Stimulated activated naive CD8-positive, alpha-beta T cell treated with anti-CD3 and anti-CD28 coated beads, Interleukin-15, amount 100 ng/mL, for 72 hours (primary cell): ENCODE results near the gene SBNO2.

Source experiments
- ATAC-seq: fragments of 150-1000 bp; cut with Tn5 transposase; 2 replicates; pipeline ENCODE4 v1.10.0; 2021; ENCODE audit warnings: mild to moderate bottlenecking, moderate library complexity
- DNase-seq, 2 donors: peaks; one replicate each; pipeline ENCODE4 v3.0.0; 2021 to 2022
- H3K27ac Mint-ChIP-seq, 2 donors: one replicate each; pipeline ENCODE4 v1.8.0; 2022; ENCODE audit warnings: mild to moderate bottlenecking in 2 of 2, mixed read lengths in 2 of 2, moderate library complexity in 2 of 2
- H3K27me3 Mint-ChIP-seq: one replicate; pipeline ENCODE4 v1.8.0; 2022; ENCODE audit warnings: mixed read lengths
- H3K4me1 Mint-ChIP-seq: one replicate; pipeline ENCODE4 v1.8.0; 2022; ENCODE audit warnings: mild to moderate bottlenecking, mixed read lengths
- H3K4me3 Mint-ChIP-seq, 2 donors: one replicate each; pipeline ENCODE4 v1.8.0; 2022; ENCODE audit warnings: mild to moderate bottlenecking in 2 of 2, mixed read lengths in 2 of 2, moderate library complexity in 1 of 2
- H3K9me3 Mint-ChIP-seq, 2 donors: one replicate each; pipeline ENCODE4 v1.8.0; 2022; ENCODE audit warnings: mixed read lengths in 2 of 2

Gene SBNO2

GRCh38 chr19:1164684-1165531, 9.2 kb downstream of the SBNO2 start:
- no peak for DNase-seq
- no peaks in the 10 kb centered on the region for H3K9me3 Mint-ChIP-seq
- H3K27ac Mint-ChIP-seq, result no peak overlapping the region
- H3K4me1 Mint-ChIP-seq, result peaks cover 26% of the 10 kb centered on the region
- ATAC-seq, result no peak
- H3K4me3 Mint-ChIP-seq, result no peak overlapping the region
- H3K27me3 Mint-ChIP-seq, result no peaks in the 10 kb centered on the region

- Mint-ChIP-seq H3K27ac (no peak overlapping the region), H3K9me3 (no peaks in the 10 kb centered on the region), H3K4me3 (no peak overlapping the region), H3K4me1 (peaks cover 18% of the 10 kb centered on the region), H3K27me3 (no peaks in the 10 kb centered on the region)
- no peak for DNase-seq
- no peak for ATAC-seq
These were observed 10.0 kb downstream of the SBNO2 start for GRCh38 chr19:1163934-1164683.

- DNase-seq, result no peak
- no peaks in the 10 kb centered on the region for H3K9me3 Mint-ChIP-seq
- no peak overlapping the region for H3K4me3 Mint-ChIP-seq
- H3K27me3 Mint-ChIP-seq, result no peaks in the 10 kb centered on the region
- peak; percentile 21 for ATAC-seq
- peaks cover 11% of the 10 kb centered on the region for H3K4me1 Mint-ChIP-seq
- peak overlapping the region in 1 of 2 donors; percentile 87 for H3K27ac Mint-ChIP-seq
These were observed 10.7 kb downstream of the SBNO2 start for GRCh38 chr19:1163283-1163933.

GRCh38 chr19:1162404-1163282, 11.4 kb downstream of the SBNO2 start:
- Mint-ChIP-seq H3K4me1 (peaks cover 7% of the 10 kb centered on the region), H3K27ac (peak overlapping the region in 1 of 2 donors; percentile 89), H3K27me3 (no peaks in the 10 kb centered on the region), H3K9me3 (no peaks in the 10 kb centered on the region), H3K4me3 (no peak overlapping the region)
- ATAC-seq (no peak), DNase-seq (no peak)

- Mint-ChIP-seq H3K9me3 (no peaks in the 10 kb centered on the region), H3K4me1 (peaks cover 7% of the 10 kb centered on the region), H3K27ac (peak overlapping the region in 1 of 2 donors; percentile 69), H3K4me3 (no peak overlapping the region), H3K27me3 (no peaks in the 10 kb centered on the region)
- DNase-seq, result no peak
- no peak for ATAC-seq
These were observed 12.4 kb downstream of the SBNO2 start for GRCh38 chr19:1161716-1162115.

GRCh38 chr19:1159864-1160595, 14.0 kb downstream of the SBNO2 start:
- Mint-ChIP-seq H3K4me1 (peaks cover 7% of the 10 kb centered on the region), H3K27me3 (no peaks in the 10 kb centered on the region), H3K4me3 (no peak overlapping the region), H3K27ac (no peak overlapping the region), H3K9me3 (no peaks in the 10 kb centered on the region)
- no peak for DNase-seq
- no peak for ATAC-seq

GRCh38 chr19:1158885-1159448, 15.1 kb downstream of the SBNO2 start:
- ATAC-seq (no peak), DNase-seq (no peak)
- H3K9me3 Mint-ChIP-seq, result no peaks in the 10 kb centered on the region
- H3K27me3 Mint-ChIP-seq, result no peaks in the 10 kb centered on the region
- H3K4me3 Mint-ChIP-seq, result no peak overlapping the region
- peaks cover 7% of the 10 kb centered on the region for H3K4me1 Mint-ChIP-seq
- peak overlapping the region in 1 of 2 donors; percentile 48 for H3K27ac Mint-ChIP-seq

- no peak overlapping the region for H3K4me3 Mint-ChIP-seq
- H3K27ac Mint-ChIP-seq, result no peak overlapping the region
- H3K4me1 Mint-ChIP-seq, result peaks cover 7% of the 10 kb centered on the region
- H3K27me3 Mint-ChIP-seq, result no peaks in the 10 kb centered on the region
- no peaks in the 10 kb centered on the region for H3K9me3 Mint-ChIP-seq
- ATAC-seq (no peak), DNase-seq (no peak)
These were observed 15.9 kb downstream of the SBNO2 start for GRCh38 chr19:1157931-1158884.

GRCh38 chr19:1156830-1157615, 17.0 kb downstream of the SBNO2 start:
- H3K9me3 Mint-ChIP-seq, result no peaks in the 10 kb centered on the region
- no peak overlapping the region for H3K4me3 Mint-ChIP-seq
- H3K4me1 Mint-ChIP-seq, result no peaks in the 10 kb centered on the region
- H3K27me3 Mint-ChIP-seq, result no peaks in the 10 kb centered on the region
- H3K27ac Mint-ChIP-seq, result peak overlapping the region in 1 of 2 donors; percentile 15
- DNase-seq, result no peak
- ATAC-seq, result peak; percentile 48

- Mint-ChIP-seq H3K4me1 (no peaks in the 10 kb centered on the region), H3K27ac (no peak overlapping the region), H3K4me3 (no peak overlapping the region), H3K27me3 (no peaks in the 10 kb centered on the region), H3K9me3 (no peaks in the 10 kb centered on the region)
- ATAC-seq (no peak), DNase-seq (no peak)
These were observed 17.7 kb downstream of the SBNO2 start for GRCh38 chr19:1156305-1156801.

- no peak for ATAC-seq
- DNase-seq, result no peak
- Mint-ChIP-seq H3K27ac (no peak overlapping the region), H3K9me3 (no peaks in the 10 kb centered on the region), H3K27me3 (no peaks in the 10 kb centered on the region), H3K4me1 (no peaks in the 10 kb centered on the region), H3K4me3 (no peak overlapping the region)
These were observed 18.4 kb downstream of the SBNO2 start for GRCh38 chr19:1155352-1156304.
